HCT116 (cell line): ENCODE data around the gene MSTN. TPM values are rescaled to one million over a fixed set of nuclear protein-coding genes. Genes with fewer than 3 reads are reported as not detected.
"Not testable (repeated sequence)": the region's sequence is repeated elsewhere in the genome, so short reads cannot be mapped to it uniquely, and the experiment has no call there.

Source experiments
- ATAC-seq: fragments of 200-7000 bp; cut with Tn5 transposase; 2 replicates; pipeline ENCODE4 v1.9.1; 2020; ENCODE audit warnings: mild to moderate bottlenecking, moderate library complexity
- BruUV-seq: library from RNA; stranded (reverse); fragments of 400-500 nt; replicated peaks from 2 replicates; lab custom pipeline; 2021; lab: Mats Ljungman, UMichigan
- CTCF ChIA-PET: fragments of 300-600 bp; sonication (Branson Sonifier 250); formaldehyde crosslinking; loops from one replicate; lab custom pipeline; 2021; ENCODE audit warnings: antibody characterized with exemption; lab: Charles Lee
- POLR2A ChIA-PET: fragments of 300-600, 350-600 bp; sonication (Branson Sonifier 250); formaldehyde crosslinking; loops from one replicate; lab custom pipeline; 2021; ENCODE audit warnings: antibody characterized with exemption; lab: Charles Lee
- RAD21 ChIA-PET, 2 experiments: fragments of 300-600 bp; sonication (Branson Sonifier 250); formaldehyde crosslinking; loops; one replicate each; lab custom pipeline; 2023; ENCODE audit warnings: low total read pairs in 2 of 2; ENCODE audit not compliant: uncharacterized antibody in 2 of 2, unreplicated experiment in 2 of 2, low non-redundant PET in 1 of 2; lab: Charles Lee
- DNase-seq: peaks from one replicate; pipeline ENCODE4 v3.0.0-alpha.2; 2010; ENCODE audit warnings: low read depth, low spot score
- H2AFZ ChIP-seq: fragments of 200-600 bp; shearing (Covaris generic), sonication (generic); 2 replicates; pipeline ENCODE4 v1.6.1; 2017; ENCODE audit warnings: low read depth, mixed run types, mixed read lengths, antibody characterized with exemption, low read length; ENCODE audit not compliant: poor library complexity, severe bottlenecking
- H3K27ac ChIP-seq: 2 replicates; pipeline ENCODE4 v1.5.1; 2012; ENCODE audit warnings: low read depth, low read length
- H3K27me3 ChIP-seq: fragments of 200-600 bp; sonication (generic); 2 replicates; pipeline ENCODE4 v1.6.1; 2016; ENCODE audit warnings: mixed run types, low read length, mixed read lengths; ENCODE audit not compliant: insufficient read depth
- H3K36me3 ChIP-seq, 2 experiments: fragments of 200-500 bp in 1 of 2; fragments of 200-600 bp in 1 of 2; sonication (Bioruptor generic) in 1 of 2; sonication (generic) in 1 of 2; 2 replicates each; pipeline versions ENCODE4 v1.5.1 to v1.6.1; 2014 to 2016; ENCODE audit warnings: low read length in 2 of 2, inconsistent platforms in 1 of 2, mixed read lengths in 1 of 2, mixed run types in 1 of 2; ENCODE audit not compliant: insufficient read depth in 2 of 2, control insufficient read depth in 1 of 2
- H3K4me1 ChIP-seq, 2 experiments: fragments of 200-600 bp in 1 of 2; sonication (generic) in 1 of 2; 2 replicates each; pipeline versions ENCODE4 v1.5.1 to v1.6.1; 2012 to 2017; ENCODE audit warnings: low read length in 2 of 2, inconsistent platforms in 1 of 2, mild to moderate bottlenecking in 1 of 2, mixed read lengths in 1 of 2, mixed run types in 1 of 2, moderate library complexity in 1 of 2; ENCODE audit not compliant: insufficient read depth in 2 of 2, control insufficient read depth in 1 of 2
- H3K4me2 ChIP-seq: fragments of 200-600 bp; sonication (generic); 2 replicates; pipeline ENCODE4 v1.6.1; 2017; ENCODE audit warnings: mixed run types, low read length, mixed read lengths
- H3K4me3 ChIP-seq, 2 experiments: fragments of 200-600 bp in 1 of 2; sonication (generic) in 1 of 2; replicated peaks in 1 of 2; 2 replicates each; pipeline ENCODE4 v1.5.1; 2011 to 2016; ENCODE audit warnings: low read length in 2 of 2, control low read depth in 1 of 2, low read depth in 1 of 2, mild to moderate bottlenecking in 1 of 2, mixed read lengths in 1 of 2, mixed run types in 1 of 2
- H3K79me2 ChIP-seq: fragments of 200-600 bp; sonication (generic); 2 replicates; pipeline ENCODE4 v1.6.1; 2017; ENCODE audit warnings: mild to moderate bottlenecking, mixed run types, low read length, moderate library complexity, mixed read lengths; ENCODE audit not compliant: insufficient read depth
- H3K9ac ChIP-seq: fragments of 200-600 bp; sonication (generic); 2 replicates; pipeline ENCODE4 v1.6.1; 2016; ENCODE audit warnings: low read length, mixed read lengths
- H3K9me2 ChIP-seq: fragments of 200-600 bp; sonication (generic), shearing (Covaris generic); 2 replicates; pipeline ENCODE4 v1.6.1; 2017; ENCODE audit warnings: mixed run types, mild to moderate bottlenecking, moderate library complexity; ENCODE audit not compliant: insufficient read depth
- H3K9me3 ChIP-seq, 2 experiments: fragments of 200-500 bp in 1 of 2; fragments of 200-600 bp in 1 of 2; sonication (Bioruptor generic) in 1 of 2; sonication (generic) in 1 of 2; 2 replicates each; pipeline ENCODE4 v1.6.1; 2014 to 2017; ENCODE audit warnings: low read length in 2 of 2, mixed read lengths in 2 of 2, inconsistent platforms in 1 of 2, low read depth in 1 of 2, mild to moderate bottlenecking in 1 of 2, mixed run types in 1 of 2, moderate library complexity in 1 of 2; ENCODE audit not compliant: control insufficient read depth in 1 of 2, insufficient read depth in 1 of 2
- H4K20me1 ChIP-seq: fragments of 200-600 bp; sonication (generic), shearing (Covaris generic); 2 replicates; pipeline ENCODE4 v1.6.1; 2017; ENCODE audit warnings: mixed run types, mild to moderate bottlenecking, moderate library complexity; ENCODE audit not compliant: insufficient read depth
- CEBPB ChIP-seq: IDR thresholded peaks from 2 replicates; pipeline ENCODE4 v1.6.1; 2012; ENCODE audit warnings: low read depth
- ELF1 ChIP-seq: IDR thresholded peaks from 2 replicates; pipeline ENCODE4 v1.6.1; 2012; ENCODE audit warnings: low read depth, borderline replicate concordance
- POLR2AphosphoS5 ChIP-seq: IDR thresholded peaks from 2 replicates; pipeline ENCODE4 v1.6.1; 2011; ENCODE audit warnings: mild to moderate bottlenecking, low read depth, low read length, moderate library complexity
- SRF ChIP-seq: IDR thresholded peaks from 2 replicates; pipeline ENCODE4 v1.6.1; 2012; ENCODE audit warnings: low read depth
- YY1 ChIP-seq: IDR thresholded peaks from 2 replicates; pipeline ENCODE4 v1.6.1; 2011; ENCODE audit warnings: low read length, low read depth, moderate library complexity, mild to moderate bottlenecking; ENCODE audit not compliant: insufficient replicate concordance; ENCODE audit errors: extremely low read depth
- intact Hi-C: fragments of 100-400 bp; cut with micrococcal nuclease; formaldehyde crosslinking; loops from 2 replicates; pipeline ENCODE4 v1.10.0; 2022
- total RNA-seq: library from RNA; stranded (reverse); gene quantifications from one replicate; pipeline ENCODE4 v1.2.1, GENCODE V29; 2021; ENCODE audit not compliant: unreplicated experiment
- TF ChIP-seq, protein P1 (sequence below): IDR thresholded peaks from 2 replicates; pipeline ENCODE4 v1.6.1; 2012

Gene MSTN
- total RNA-seq, 1 experiment from 2014 or later, result 0.12 TPM

DNA sequence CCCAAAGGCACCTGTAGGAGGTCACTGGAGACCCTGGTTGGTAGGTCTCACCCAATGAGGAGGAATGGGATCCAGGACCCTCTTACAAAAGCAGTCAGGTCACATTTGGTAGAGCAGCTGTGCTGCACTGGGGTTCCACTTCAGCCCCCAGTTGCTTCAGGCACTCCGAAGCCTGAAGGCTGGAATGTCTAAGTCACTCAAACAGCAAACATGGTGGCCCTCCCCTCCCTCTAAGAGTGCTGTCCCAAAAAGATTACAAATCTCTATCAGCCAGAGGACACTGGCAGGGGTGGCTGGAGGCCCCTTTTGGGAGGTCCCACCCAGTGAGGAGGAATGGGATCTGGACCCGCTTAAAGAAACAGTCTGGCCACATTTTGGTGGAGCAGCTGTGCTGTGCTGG, 17.7 kb downstream of the MSTN start (continued):
- TF ChIP-seq, protein P1, sequence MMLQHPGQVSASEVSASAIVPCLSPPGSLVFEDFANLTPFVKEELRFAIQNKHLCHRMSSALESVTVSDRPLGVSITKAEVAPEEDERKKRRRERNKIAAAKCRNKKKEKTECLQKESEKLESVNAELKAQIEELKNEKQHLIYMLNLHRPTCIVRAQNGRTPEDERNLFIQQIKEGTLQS, result no peak
- TF ChIP-seq CEBPB, result no peak

DNA sequence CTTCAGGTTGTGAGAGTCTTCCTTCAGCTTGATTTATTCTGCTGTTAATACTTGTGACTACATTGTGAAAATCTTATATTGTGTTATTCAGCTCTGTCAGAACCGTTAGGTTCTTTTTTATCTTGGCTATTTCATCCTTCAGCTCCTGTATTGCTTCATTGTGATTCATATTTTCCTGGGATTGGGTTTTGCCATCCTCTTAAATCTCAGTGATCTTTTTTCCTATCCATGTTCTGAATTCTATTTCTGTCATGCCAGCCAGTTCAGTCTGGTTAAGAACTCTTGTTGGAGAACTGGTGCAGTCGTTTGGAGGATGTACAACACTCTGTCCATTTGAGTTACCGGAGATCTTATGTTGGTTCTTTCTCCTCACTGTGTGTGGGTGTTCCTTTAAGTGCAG, 19.1 kb downstream of the MSTN start:
- ChIA-PET CTCF (no interaction called here), POLR2A (interaction anchor here (0.8 kb wide), 1 partner anchor 15 kb away, joined by 3 read pairs; no protein-coding TSS in a partner anchor), RAD21 (no interaction called here)
- H3K27ac ChIP-seq, result no peak overlapping the region
- H3K4me2 ChIP-seq, result no peak overlapping the region
- no peaks in the 10 kb centered on the region for H3K4me1 ChIP-seq
- BruUV-seq, result no TSS peak
- ATAC-seq, result no peak
- H3K27me3 ChIP-seq, result no peaks in the 10 kb centered on the region
- H3K79me2 ChIP-seq, result no peaks in the 10 kb centered on the region
- TF ChIP-seq POLR2AphosphoS5, result no peak
- TF ChIP-seq, all 23 proteins: peak for 0
- no peak overlapping the region for H2AFZ ChIP-seq
- intact Hi-C loops, result no loop called here
- H3K9me3 ChIP-seq, result no peaks in the 10 kb centered on the region
- H3K4me3 ChIP-seq, result no peak overlapping the region
- no peaks in the 10 kb centered on the region for H3K36me3 ChIP-seq
- H3K9ac ChIP-seq, result no peak overlapping the region
- H3K9me2 ChIP-seq, result no peaks in the 10 kb centered on the region
- DNase-seq, result no peak
- no peaks in the 10 kb centered on the region for H4K20me1 ChIP-seq

DNA sequence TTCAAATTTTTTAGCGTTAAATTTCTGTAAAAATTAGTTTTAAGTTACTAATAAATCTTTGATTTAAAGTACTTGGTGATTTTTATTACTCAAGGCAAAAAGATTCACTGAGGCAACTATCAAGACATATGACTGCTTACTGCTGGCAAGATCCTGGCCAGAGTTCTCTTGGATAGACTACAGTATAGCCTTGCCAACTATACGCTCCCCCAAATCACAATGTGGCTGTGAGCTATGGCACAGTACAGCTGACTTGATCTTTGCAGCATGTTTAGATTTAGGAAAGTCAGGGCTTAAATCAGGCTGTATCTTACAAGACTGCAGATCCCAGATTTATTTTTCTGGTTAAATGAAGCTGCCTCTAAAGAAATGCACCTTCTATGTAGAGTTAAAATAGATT, 26.5 kb downstream of the MSTN start:
- no peaks in the 10 kb centered on the region for H3K27me3 ChIP-seq
- no peak overlapping the region for H3K9ac ChIP-seq
- no peaks in the 10 kb centered on the region for H3K4me1 ChIP-seq
- no TSS peak for BruUV-seq
- no peak overlapping the region for H3K4me2 ChIP-seq
- no peaks in the 10 kb centered on the region for H3K36me3 ChIP-seq
- no peaks in the 10 kb centered on the region for H3K9me2 ChIP-seq
- H3K27ac ChIP-seq, result no peak overlapping the region
- H3K79me2 ChIP-seq, result no peaks in the 10 kb centered on the region
- H3K9me3 ChIP-seq, result no peaks in the 10 kb centered on the region
- intact Hi-C loops, result no loop called here
- no peak for DNase-seq
- no peak overlapping the region for H3K4me3 ChIP-seq
- CTCF ChIA-PET, result no interaction called here
- no peaks in the 10 kb centered on the region for H4K20me1 ChIP-seq
- ATAC-seq, result no peak
- H2AFZ ChIP-seq, result no peak overlapping the region
- POLR2A ChIA-PET, result no interaction called here
- TF ChIP-seq YY1 (no peak), POLR2AphosphoS5 (no peak), ELF1 (no peak), SRF (no peak)
- TF ChIP-seq, all 23 proteins: peak for 0
- RAD21 ChIA-PET, result no interaction called here

DNA sequence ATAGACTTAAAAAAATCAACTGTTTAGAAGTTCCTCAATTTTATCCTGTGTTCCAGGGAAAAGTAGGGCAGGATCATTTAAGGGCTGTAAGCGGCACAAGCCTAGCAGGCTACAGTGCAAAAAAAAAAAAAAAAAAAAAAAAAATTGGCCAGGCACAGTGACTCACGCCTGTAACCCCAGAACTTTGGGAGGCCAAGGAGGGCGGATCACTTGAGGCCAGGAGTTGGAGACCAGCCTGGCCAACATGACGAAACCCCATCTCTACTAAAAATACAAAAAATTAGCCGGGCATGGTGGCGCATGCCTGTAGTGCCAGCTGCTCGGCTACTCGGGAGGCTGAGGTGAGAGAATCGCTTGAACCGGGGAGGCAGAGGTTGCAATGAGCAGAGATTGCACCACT, 28.1 kb downstream of the MSTN start:
- BruUV-seq, ATAC-seq, H3K27me3 ChIP-seq, intact Hi-C loops, CTCF ChIA-PET, H3K4me3 ChIP-seq, H3K79me2 ChIP-seq, POLR2A ChIA-PET, H3K9me3 ChIP-seq, H2AFZ ChIP-seq, H3K36me3 ChIP-seq, RAD21 ChIA-PET, H3K4me1 ChIP-seq, H3K4me2 ChIP-seq, H3K27ac ChIP-seq, H3K9me2 ChIP-seq, H4K20me1 ChIP-seq, DNase-seq, H3K9ac ChIP-seq: not testable (repeated sequence)
